ENCODE results near the gene KIAA0408.

Gene KIAA0408

GRCh38 chr6:127459231-127459641 lies at the start of gene KIAA0408:
TSS of gene KIAA0408 (minus strand) at chr6:127459389. CDS start at chr6:127453981, 5,408 bp downstream.
- no peak for DNase-seq (ENCODE audit: low read depth in 2 of 2)

GRCh38 chr6:127506894-127507293 lies 47.7 kb upstream of the KIAA0408 start:
- DNase-seq (ENCODE audit: low read depth in 2 of 2): no peak

GRCh38 chr6:127503022-127503421 lies 43.8 kb upstream of the KIAA0408 start:
- DNase-seq (ENCODE audit: low read depth in 2 of 2): no peak

- no peak for DNase-seq (ENCODE audit: low read depth in 2 of 2)
Measured at GRCh38 chr6:127497410-127497809, 38.2 kb upstream of the KIAA0408 start.

- DNase-seq (ENCODE audit: low read depth in 2 of 2): no peak
Measured at GRCh38 chr6:127496471-127496870, 37.3 kb upstream of the KIAA0408 start.

GRCh38 chr6:127494240-127494767 lies 35.1 kb upstream of the KIAA0408 start:
- no peak for DNase-seq (ENCODE audit: low read depth in 2 of 2)

- DNase-seq (ENCODE audit: low read depth in 2 of 2): no peak
Measured at GRCh38 chr6:127489248-127489647, 30.1 kb upstream of the KIAA0408 start.

GRCh38 chr6:127486934-127487333 lies 27.7 kb upstream of the KIAA0408 start:
- no peak for DNase-seq (ENCODE audit: low read depth in 2 of 2)

GRCh38 chr6:127484212-127484863 lies 25.1 kb upstream of the KIAA0408 start:
- DNase-seq (ENCODE audit: low read depth in 2 of 2): no peak

- DNase-seq (ENCODE audit: low read depth in 2 of 2): no peak
Measured at GRCh38 chr6:127483399-127484055, 24.3 kb upstream of the KIAA0408 start.

- no peak for DNase-seq (ENCODE audit: low read depth in 2 of 2)
Measured at GRCh38 chr6:127482325-127482724, 23.1 kb upstream of the KIAA0408 start.

GRCh38 chr6:127481628-127482027 lies 22.4 kb upstream of the KIAA0408 start:
- no peak for DNase-seq (ENCODE audit: low read depth in 2 of 2)

- DNase-seq (ENCODE audit: low read depth in 2 of 2): no peak
Measured at GRCh38 chr6:127481111-127481510, 21.9 kb upstream of the KIAA0408 start.

- DNase-seq (ENCODE audit: low read depth in 2 of 2): no peak
Measured at GRCh38 chr6:127477658-127478057, 18.5 kb upstream of the KIAA0408 start.

GRCh38 chr6:127475823-127476176 lies 16.6 kb upstream of the KIAA0408 start:
- no peak for DNase-seq (ENCODE audit: low read depth in 2 of 2)

- no peak for DNase-seq (ENCODE audit: low read depth in 2 of 2)
Measured at GRCh38 chr6:127475135-127475822, 16.1 kb upstream of the KIAA0408 start.

- DNase-seq (ENCODE audit: low read depth in 2 of 2): no peak
Measured at GRCh38 chr6:127471379-127472255, 12.4 kb upstream of the KIAA0408 start.

GRCh38 chr6:127468936-127469335 lies 9.7 kb upstream of the KIAA0408 start:
- DNase-seq (ENCODE audit: low read depth in 2 of 2): no peak

- DNase-seq (ENCODE audit: low read depth in 2 of 2): no peak
Measured at GRCh38 chr6:127466416-127466815, 7.2 kb upstream of the KIAA0408 start.

GRCh38 chr6:127464881-127465459 lies 5.8 kb upstream of the KIAA0408 start:
- DNase-seq (ENCODE audit: low read depth in 2 of 2): peak; percentile 13 to 52

- DNase-seq (ENCODE audit: low read depth in 2 of 2): no peak
Measured at GRCh38 chr6:127464161-127464880, 5.1 kb upstream of the KIAA0408 start.

All from stimulated activated CD4-positive, alpha-beta T cell treated with anti-CD3 and anti-CD28 coated beads, Interleukin-1b, Interleukin-23, amount 100 ng/mL, for 1 hour (primary cell).